Measurements from ENCODE around the gene NUTM2E.
"Not testable (repeated sequence)": the region's sequence is repeated elsewhere in the genome, so short reads cannot be mapped to it uniquely, and the experiment has no call there.

GRCh38 chr10:79869439-79870097, 43.0 kb downstream of the NUTM2E start:
- not testable (repeated sequence) for TF ChIP-seq CSDC2 (CRISPR knock-in tag; IDR thresholded peaks at IDR 0.05); BACH2 (CRISPR knock-in tag; IDR thresholded peaks at IDR 0.05; ENCODE audit: borderline replicate concordance); CSRNP3 (CRISPR knock-in tag; IDR thresholded peaks at IDR 0.05); ZNF8 (CRISPR knock-in tag; IDR thresholded peaks at IDR 0.05); TCF4 (CRISPR knock-in tag; IDR thresholded peaks at IDR 0.05; ENCODE audit: borderline replicate concordance)
